Liver (tissue), 9 donors: ENCODE measurements around the gene PMFBP1. TPM values are rescaled to one million over a fixed set of nuclear protein-coding genes. Genes with fewer than 3 reads are reported as not detected.

Experiments used
- DNase-seq: peaks from one replicate; pipeline ENCODE4 v3.0.0-alpha.2; 2017; ENCODE audit warnings: low spot score
- H3K27ac ChIP-seq, 2 donors: one replicate each; pipeline ENCODE4 v1.7.0; 2013; ENCODE audit warnings: inconsistent platforms in 2 of 2, low read length in 2 of 2, control low read depth in 1 of 2, low read depth in 1 of 2, mild to moderate bottlenecking in 1 of 2
- H3K27me3 ChIP-seq, 4 donors: one replicate each; pipeline versions ENCODE4 v1.6.1 to v1.7.0; 2013; ENCODE audit warnings: low read length in 3 of 4, inconsistent platforms in 1 of 4, mild to moderate bottlenecking in 1 of 4, moderate library complexity in 1 of 4; ENCODE audit not compliant: control insufficient read depth in 4 of 4, insufficient read depth in 4 of 4
- H3K36me3 ChIP-seq, 4 donors: one replicate each; pipeline versions ENCODE4 v1.6.1 to v1.7.0; 2013; ENCODE audit warnings: low read length in 3 of 4, mild to moderate bottlenecking in 3 of 4, low read depth in 1 of 4, moderate library complexity in 1 of 4; ENCODE audit not compliant: control insufficient read depth in 4 of 4, insufficient read depth in 3 of 4
- H3K4me1 ChIP-seq, 4 donors: one replicate each; pipeline versions ENCODE4 v1.6.1 to v1.7.0; 2013; ENCODE audit warnings: low read length in 3 of 4, mild to moderate bottlenecking in 3 of 4, moderate library complexity in 1 of 4; ENCODE audit not compliant: control insufficient read depth in 4 of 4, insufficient read depth in 4 of 4
- H3K4me3 ChIP-seq, 3 donors: one replicate each; pipeline versions ENCODE4 v1.6.1 to v1.7.0; 2013; ENCODE audit warnings: low read length in 3 of 3, control low read depth in 1 of 3, low read depth in 1 of 3, mild to moderate bottlenecking in 1 of 3
- H3K9ac ChIP-seq, 2 donors: one replicate each; pipeline ENCODE4 v1.7.0; 2013; ENCODE audit warnings: low read length in 2 of 2, mild to moderate bottlenecking in 2 of 2, moderate library complexity in 2 of 2, control low read depth in 1 of 2, low read depth in 1 of 2
- H3K9me3 ChIP-seq, 4 donors: one replicate each; pipeline versions ENCODE4 v1.6.1 to v1.7.0; 2013; ENCODE audit warnings: low read length in 3 of 4; ENCODE audit not compliant: control insufficient read depth in 4 of 4
- ATF3 ChIP-seq: IDR thresholded peaks from 2 replicates; pipeline ENCODE4 v1.6.1; 2016; ENCODE audit warnings: antibody characterized with exemption
- CTCF ChIP-seq: fragments of 150-350 bp; IDR thresholded peaks from 2 replicates; pipeline ENCODE4 v1.5.1; 2017; ENCODE audit warnings: improper control_type of control experiment, low read depth, low read length; ENCODE audit not compliant: missing input control
- EGR1 ChIP-seq, 2 donors: IDR thresholded peaks; 2 replicates each; pipeline ENCODE4 v1.6.1; 2016 to 2018; ENCODE audit warnings: antibody characterized with exemption in 2 of 2, low read depth in 2 of 2
- FOXA1 ChIP-seq: IDR thresholded peaks from 2 replicates; pipeline ENCODE4 v1.6.1; 2016; ENCODE audit warnings: antibody characterized with exemption
- GABPA ChIP-seq, 2 donors: IDR thresholded peaks in 1 of 2; conservative IDR thresholded peaks in 1 of 2; 2 replicates each; pipeline ENCODE4 v1.6.1; 2016; ENCODE audit warnings: antibody characterized with exemption in 2 of 2, mild to moderate bottlenecking in 1 of 2, moderate library complexity in 1 of 2
- HNF4A ChIP-seq, 2 donors: conservative IDR thresholded peaks; 2 replicates each; pipeline ENCODE4 v1.6.1; 2016; ENCODE audit warnings: antibody characterized with exemption in 2 of 2, mild to moderate bottlenecking in 2 of 2
- HNF4G ChIP-seq: IDR thresholded peaks from 2 replicates; pipeline ENCODE4 v1.6.1; 2016; ENCODE audit warnings: antibody characterized with exemption
- JUND ChIP-seq, 2 donors: IDR thresholded peaks; 2 replicates each; pipeline ENCODE4 v1.6.1; 2016; ENCODE audit warnings: antibody characterized with exemption in 2 of 2
- MAX ChIP-seq: IDR thresholded peaks from 2 replicates; pipeline ENCODE4 v1.6.1; 2016; ENCODE audit warnings: antibody characterized with exemption
- RAD21 ChIP-seq, 2 donors: IDR thresholded peaks; 2 replicates each; pipeline ENCODE4 v1.6.1; 2016; ENCODE audit warnings: antibody characterized with exemption in 2 of 2, mild to moderate bottlenecking in 2 of 2
- SP1 ChIP-seq: IDR thresholded peaks from 2 replicates; pipeline ENCODE4 v1.6.1; 2018; ENCODE audit warnings: antibody characterized with exemption, mild to moderate bottlenecking
- TAF1 ChIP-seq: conservative IDR thresholded peaks from 2 replicates; pipeline ENCODE4 v1.6.1; 2016; ENCODE audit warnings: antibody characterized with exemption, mild to moderate bottlenecking
- YY1 ChIP-seq: IDR thresholded peaks from 2 replicates; pipeline ENCODE4 v1.6.1; 2016; ENCODE audit warnings: antibody characterized with exemption, mild to moderate bottlenecking
- ZBTB33 ChIP-seq: IDR thresholded peaks from 2 replicates; pipeline ENCODE4 v1.6.1; 2016; ENCODE audit warnings: antibody characterized with exemption
- WGBS: extraction: QIAGEN DNeasy Blood & Tissue Kit; methylation state at CpG from one replicate; pipeline ENCODE4 v1.1.7; 2013; 5-methylcytosine and 5-hydroxymethylcytosine counted together
- polyA plus RNA-seq, 2 donors: library from polyadenylated mRNA; stranded (reverse) in 1 of 2; unstranded in 1 of 2; fragments of 200-250 nt in 1 of 2; fragments of >200 nt in 1 of 2; fragmentation: Nextera tagmentation in 1 of 2; extraction: Ambion mirVana in 1 of 2; gene quantifications; one replicate each; pipeline versions ENCODE4 v1.2.1 to v1.2.3, GENCODE V29; 2013 to 2015
- total RNA-seq, 2 donors: library from RNA; depleted of rRNA; stranded (reverse); fragments of >200 nt; gene quantifications; one replicate each; pipeline ENCODE4 v1.2.3, GENCODE V29; 2014
- donor health status: healthy.
- donor health status: healthy.
- donor health status: healthy.
- donor health status: healthy.
- donor health status: healthy.

PMFBP1 gene
- total and polyA plus RNA-seq, 4 donors: 0.06 to 1.4 (median 0.29) TPM

- no peak for TF ChIP-seq ATF3
- TF ChIP-seq HNF4A (conservative IDR thresholded peaks at IDR 0.05): no peak
- TF ChIP-seq GABPA (IDR thresholded peaks at IDR 0.05 in 1 of 2, conservative IDR thresholded peaks at IDR 0.05 in 1 of 2): no peak
- no peak for TF ChIP-seq FOXA1
- TF ChIP-seq MAX: no peak
- no peak for TF ChIP-seq YY1
- no peak for TF ChIP-seq JUND (IDR thresholded peaks at IDR 0.05)
Observed at GRCh38 chr16:72120026-72120425, 51.9 kb downstream of the PMFBP1 start (continued).

- Histone ChIP-seq H3K4me1 (no peaks in the 10 kb centered on the region), H3K27me3 (no peaks in the 10 kb centered on the region), H3K9ac (no peak overlapping the region), H3K27ac (no peak overlapping the region), H3K36me3 (peaks cover 18 to 52% (median 40%) of the 10 kb centered on the region in 4 donors), H3K9me3 (no peaks in the 10 kb centered on the region), H3K4me3 (no peak overlapping the region)
- no peak for TF ChIP-seq CTCF
- TF ChIP-seq ATF3: no peak
- no peak for TF ChIP-seq RAD21 (IDR thresholded peaks at IDR 0.05)
- no peak for TF ChIP-seq TAF1
- no peak for DNase-seq
Observed at GRCh38 chr16:72113616-72113945, 58.4 kb downstream of the PMFBP1 start.

- WGBS: 97% methylated on average over 7 of the region's 7 CpGs
- no peak overlapping the region for H3K4me3 ChIP-seq
- no peak overlapping the region for H3K27ac ChIP-seq
- peaks cover 19 to 57% (median 45%) of the 10 kb centered on the region in 4 donors for H3K36me3 ChIP-seq
- TF ChIP-seq HNF4A (conservative IDR thresholded peaks at IDR 0.05) (no peak), ATF3 (no peak), RAD21 (IDR thresholded peaks at IDR 0.05) (no peak), SP1 (no peak), ZBTB33 (no peak), JUND (IDR thresholded peaks at IDR 0.05) (no peak), GABPA (IDR thresholded peaks at IDR 0.05 in 1 of 2, conservative IDR thresholded peaks at IDR 0.05 in 1 of 2) (no peak), MAX (no peak), EGR1 (IDR thresholded peaks at IDR 0.05; ENCODE audit: low read depth in 2 of 2) (no peak), HNF4G (no peak), CTCF (no peak)
- H3K4me1 ChIP-seq: no peaks in the 10 kb centered on the region
- no peaks in the 10 kb centered on the region for H3K27me3 ChIP-seq
- H3K9ac ChIP-seq: no peak overlapping the region
- no peaks in the 10 kb centered on the region for H3K9me3 ChIP-seq
- DNase-seq: no peak
Observed at GRCh38 chr16:72112906-72113615, 58.9 kb downstream of the PMFBP1 start.
